Mucosa of gallbladder (tissue), 1 donor: ENCODE data around the gene RBP7. TPM values are rescaled to one million over a fixed set of nuclear protein-coding genes. Genes with fewer than 3 reads are reported as not detected.

Experiments used
- DNase-seq: peaks from one replicate; pipeline ENCODE4 v3.0.0-alpha.2; 2020; ENCODE audit warnings: low spot score
- total RNA-seq: library from RNA; stranded (reverse); gene quantifications from one replicate; pipeline ENCODE4 v1.2.1, GENCODE V29; 2021
- donor health status: DM: no; HTN: no; CAD: no.

RBP7 gene
- total RNA-seq, 1 donor from 2014 or later, result 8.7 TPM

GRCh38 chr1:10065344-10065685 is 68.3 kb downstream of the RBP7 start:
- no peak for DNase-seq

Other genes with a start within 250 kb of the RBP7 start
- 287 TPM for gene CLSTN1, start 173.3 kb upstream of the RBP7 start, total RNA-seq
- gene CTNNBIP1, start 87.0 kb upstream of the RBP7 start, total RNA-seq, result 29.7 TPM
- gene LZIC, start 53.8 kb upstream of the RBP7 start, total RNA-seq, result 39.1 TPM
- gene NMNAT1, start 53.8 kb upstream of the RBP7 start, total RNA-seq, result 13.7 TPM
- gene UBE4B, start 35.7 kb downstream of the RBP7 start, total RNA-seq, result 40.6 TPM
- gene KIF1B, start 213.3 kb downstream of the RBP7 start, total RNA-seq, result 45.7 TPM